ENCODE measurements around the gene SNAP47.
"Not testable (repeated sequence)": the region's sequence is repeated elsewhere in the genome, so short reads cannot be mapped to it uniquely, and the experiment has no call there.

Gene SNAP47

DNA sequence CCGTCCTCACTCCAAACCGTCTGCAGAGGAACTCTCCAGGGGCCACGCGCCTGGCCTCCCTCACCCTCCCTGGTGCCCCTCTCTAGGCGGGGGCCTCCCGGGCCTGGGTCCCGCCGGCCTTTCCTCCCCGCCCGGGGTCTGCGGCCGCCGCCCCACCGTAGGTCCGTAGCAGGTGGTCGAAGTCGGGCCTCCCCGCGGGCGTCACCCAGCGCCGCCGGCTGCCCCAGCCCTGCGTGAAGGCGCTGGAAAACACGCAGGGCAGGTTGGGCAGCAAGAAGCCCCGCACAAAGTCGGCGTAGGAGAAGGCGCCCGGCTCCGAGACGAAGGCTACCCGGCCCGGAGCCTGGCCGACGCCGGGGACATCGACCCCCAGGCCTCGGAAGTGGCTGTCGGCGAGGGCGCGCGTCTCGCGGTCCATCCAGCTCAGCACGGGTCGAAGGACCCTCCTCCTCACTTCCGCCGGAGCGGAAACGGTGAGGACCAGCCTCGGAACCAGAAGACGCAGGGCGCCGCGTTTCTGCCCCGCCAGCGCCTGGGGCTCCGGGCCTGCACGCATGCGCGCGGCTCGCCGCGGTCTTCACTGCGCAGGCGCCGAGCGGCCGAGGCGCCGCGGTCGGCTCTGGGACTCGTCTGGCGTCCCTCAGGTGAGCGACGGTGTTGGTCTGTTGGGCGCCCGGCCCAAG, at the start of gene SNAP47, which contains the start of gene JMJD4:
SNAP47 (plus strand) TSS at position 580 of the 683 bp plus-strand sequence. CDS start 12,302 bp downstream, outside the sequence.
JMJD4 (minus strand) TSS at position 447 of the 683 bp plus-strand sequence; CDS start at position 418, 29 bp downstream.
- peak; percentile 86 for DNase-seq (ENCODE audit: low read depth)

DNA sequence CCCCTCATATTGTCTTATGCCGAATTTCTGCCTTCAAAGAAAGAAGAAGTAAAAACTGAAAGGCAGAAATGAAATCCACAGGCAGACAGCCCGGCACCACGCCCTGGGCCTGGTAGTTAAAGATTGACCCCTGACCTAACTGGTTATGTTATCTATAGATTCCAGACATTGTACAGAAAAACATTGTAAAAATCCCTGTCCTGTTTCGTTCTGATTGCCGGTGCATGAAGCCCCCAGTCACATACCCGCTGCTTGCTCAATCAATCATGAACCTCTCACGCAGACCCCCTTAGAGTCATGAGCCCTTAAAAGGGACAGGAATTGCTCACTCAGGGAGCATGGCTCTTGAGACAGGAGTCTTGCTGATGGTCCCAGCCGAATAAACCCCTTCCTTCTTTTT, 49.4 kb upstream of the SNAP47 start:
- no peak for DNase-seq (ENCODE audit: low read depth)

DNA sequence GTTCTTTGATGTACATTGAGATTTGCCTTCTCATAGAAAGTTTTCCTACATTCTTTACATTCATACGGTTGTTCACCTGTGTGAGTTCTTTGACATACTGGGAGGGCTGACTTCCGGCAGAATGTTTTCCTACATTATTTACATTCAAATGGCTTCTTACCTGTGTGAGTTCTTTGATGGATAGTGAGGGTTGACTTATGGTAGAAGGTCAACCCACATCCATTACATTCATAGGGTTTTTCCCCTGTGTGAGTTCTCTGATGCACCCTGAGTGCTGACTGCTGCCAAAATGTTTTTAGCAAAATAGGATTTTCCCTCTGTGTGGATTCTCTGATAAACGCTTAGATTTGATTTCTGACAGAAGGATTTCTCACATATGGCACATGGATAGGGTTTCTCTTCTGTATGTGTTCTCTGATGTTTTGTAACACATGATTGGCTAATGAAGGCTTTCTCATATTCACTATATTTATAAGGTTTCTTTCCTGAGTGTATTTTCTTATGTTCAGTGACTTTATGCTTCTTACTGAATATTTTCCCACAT, 37.8 kb upstream of the SNAP47 start:
- no peak for DNase-seq (ENCODE audit: low read depth)

- not testable (repeated sequence) for DNase-seq (ENCODE audit: low read depth)
These were observed 33.6 kb upstream of the SNAP47 start for GRCh38 chr1:227701631-227702030.

DNA sequence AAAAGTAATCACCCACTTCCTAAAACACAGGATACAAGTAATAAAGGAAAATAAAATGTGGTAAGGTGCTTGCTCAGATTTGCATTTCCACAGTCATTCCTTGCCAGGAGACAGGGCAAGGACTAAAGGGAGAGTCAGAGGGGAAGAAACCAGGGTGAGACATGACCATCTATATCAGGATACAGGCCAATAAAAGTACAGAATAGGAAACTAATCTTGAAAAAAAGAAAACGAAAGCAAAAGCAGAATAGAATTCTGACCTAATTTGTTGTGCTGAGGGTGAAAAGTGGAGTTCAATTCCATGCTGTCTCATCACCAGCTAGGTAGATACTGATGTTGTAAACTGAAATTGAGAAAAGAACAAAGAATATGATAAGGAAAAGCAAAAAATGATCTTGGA, 27.4 kb upstream of the SNAP47 start:
- DNase-seq (ENCODE audit: low read depth), result no peak

- no peak for DNase-seq (ENCODE audit: low read depth)
These were observed 25.8 kb upstream of the SNAP47 start for GRCh38 chr1:227709451-227709850.

DNA sequence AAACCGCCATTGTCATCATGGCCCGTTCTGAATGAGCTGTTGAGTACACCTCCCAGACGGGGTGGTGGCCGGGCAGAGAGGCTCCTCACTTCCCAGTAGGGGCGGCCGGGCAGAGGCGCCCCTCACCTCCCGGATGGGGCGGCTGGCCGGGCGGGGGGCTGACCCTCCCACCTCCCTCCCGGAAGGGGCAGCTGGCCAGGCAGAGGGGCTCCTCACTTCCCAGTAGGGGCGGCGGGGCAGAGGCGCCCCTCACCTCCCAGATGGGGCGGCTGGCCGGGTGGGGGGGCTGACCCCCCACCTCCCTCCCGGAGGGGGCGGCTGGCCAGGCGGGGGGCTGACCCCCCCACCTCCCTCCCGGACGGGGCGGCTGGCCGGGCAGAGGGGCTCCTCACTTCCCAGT, 24.8 kb upstream of the SNAP47 start:
- not testable (repeated sequence) for DNase-seq (ENCODE audit: low read depth)

GRCh38 chr1:227712648-227713047, 22.6 kb upstream of the SNAP47 start:
- DNase-seq (ENCODE audit: low read depth), result no peak

- no peak for DNase-seq (ENCODE audit: low read depth)
These were observed 16.3 kb upstream of the SNAP47 start for GRCh38 chr1:227718932-227719331.

DNA sequence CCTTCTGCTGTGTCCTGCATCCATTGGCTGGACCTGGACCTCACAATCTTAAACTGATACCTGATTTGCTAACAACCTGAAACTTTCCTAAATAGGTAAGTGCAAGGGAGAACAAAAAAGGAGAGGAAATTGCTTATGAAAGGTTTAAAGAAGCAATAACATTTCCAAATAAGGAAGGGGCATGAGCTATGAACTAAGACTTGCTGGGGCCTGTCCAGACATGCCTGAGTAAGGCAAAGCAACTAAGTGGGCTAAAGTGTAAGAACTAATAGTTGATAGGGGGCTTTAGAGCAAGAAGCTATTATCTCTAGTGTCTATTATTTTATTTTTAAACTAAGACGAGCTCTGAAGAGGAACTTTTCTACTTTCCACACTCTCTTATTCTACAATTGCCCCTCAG, 11.8 kb upstream of the SNAP47 start:
- no peak for DNase-seq (ENCODE audit: low read depth)

DNA sequence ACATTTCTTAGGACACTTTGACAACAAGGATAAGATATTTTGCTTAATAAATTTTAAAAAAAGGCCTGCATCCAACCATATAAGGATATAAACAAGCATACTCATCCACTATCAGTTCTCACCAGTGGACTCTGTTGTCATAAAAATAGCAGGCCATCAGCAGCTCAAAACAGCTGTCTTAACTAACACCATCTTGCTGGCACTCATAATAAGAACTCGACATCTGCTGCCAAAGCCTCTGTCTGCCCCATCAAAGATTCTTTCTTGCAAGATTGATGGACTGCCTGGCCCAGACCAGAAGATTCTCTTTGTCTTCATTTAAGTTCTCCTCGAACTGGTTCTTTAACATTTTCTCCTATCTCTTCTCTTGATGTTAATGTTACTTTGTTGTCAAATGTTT, 10.2 kb upstream of the SNAP47 start:
- no peak for DNase-seq (ENCODE audit: low read depth)

- DNase-seq (ENCODE audit: low read depth), result no peak
These were observed 8.9 kb upstream of the SNAP47 start for GRCh38 chr1:227726318-227726717.

DNA sequence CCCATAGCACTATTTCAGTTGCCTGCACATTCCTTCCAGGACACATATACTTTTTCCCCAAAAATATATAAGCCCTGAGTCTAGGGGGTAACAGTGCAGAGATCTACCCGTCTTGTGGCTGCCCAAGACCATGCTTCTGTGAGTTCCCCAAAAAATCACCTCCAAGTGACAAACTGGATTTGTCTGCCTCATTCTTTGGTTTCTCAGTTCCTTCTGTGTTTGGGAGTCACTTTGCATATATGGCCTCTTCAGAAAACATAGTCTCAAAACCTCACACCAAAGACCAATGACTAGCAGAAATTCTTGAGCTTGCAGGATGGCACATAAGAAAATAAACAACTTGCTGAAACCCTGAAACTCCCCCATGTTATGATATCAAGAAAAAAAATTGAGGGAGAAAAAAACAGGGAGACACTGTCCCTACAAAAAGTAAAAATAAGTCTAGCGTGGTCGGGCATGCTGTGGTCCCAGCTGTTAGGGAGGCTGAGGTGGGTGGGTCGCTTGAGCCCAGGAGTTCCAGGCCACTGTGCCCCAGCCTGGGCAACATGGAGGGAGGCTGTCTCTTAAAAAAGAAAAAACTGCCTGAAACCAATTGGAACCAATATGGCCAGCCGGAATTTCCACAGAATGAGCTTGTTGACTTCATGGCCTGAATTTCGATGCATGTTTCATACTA, 8.2 kb upstream of the SNAP47 start:
- DNase-seq (ENCODE audit: low read depth), result no peak

- peak; percentile 41 for DNase-seq (ENCODE audit: low read depth)
These were observed 7.0 kb upstream of the SNAP47 start for GRCh38 chr1:227728059-227728891.

DNA sequence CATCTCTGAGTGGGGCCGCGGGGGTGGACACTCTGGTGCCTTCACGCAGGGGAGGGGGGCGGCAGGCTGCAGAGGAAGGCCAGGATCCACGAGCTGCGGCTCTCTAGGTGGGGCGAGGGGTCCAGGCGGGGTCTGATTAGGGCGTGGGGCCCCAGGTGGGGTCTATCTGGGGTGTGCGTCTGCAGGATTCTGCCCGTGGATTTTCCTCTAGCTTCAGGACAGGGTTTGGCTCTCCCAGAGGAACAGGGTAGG, 6.4 kb upstream of the SNAP47 start:
- DNase-seq (ENCODE audit: low read depth), result no peak

DNA sequence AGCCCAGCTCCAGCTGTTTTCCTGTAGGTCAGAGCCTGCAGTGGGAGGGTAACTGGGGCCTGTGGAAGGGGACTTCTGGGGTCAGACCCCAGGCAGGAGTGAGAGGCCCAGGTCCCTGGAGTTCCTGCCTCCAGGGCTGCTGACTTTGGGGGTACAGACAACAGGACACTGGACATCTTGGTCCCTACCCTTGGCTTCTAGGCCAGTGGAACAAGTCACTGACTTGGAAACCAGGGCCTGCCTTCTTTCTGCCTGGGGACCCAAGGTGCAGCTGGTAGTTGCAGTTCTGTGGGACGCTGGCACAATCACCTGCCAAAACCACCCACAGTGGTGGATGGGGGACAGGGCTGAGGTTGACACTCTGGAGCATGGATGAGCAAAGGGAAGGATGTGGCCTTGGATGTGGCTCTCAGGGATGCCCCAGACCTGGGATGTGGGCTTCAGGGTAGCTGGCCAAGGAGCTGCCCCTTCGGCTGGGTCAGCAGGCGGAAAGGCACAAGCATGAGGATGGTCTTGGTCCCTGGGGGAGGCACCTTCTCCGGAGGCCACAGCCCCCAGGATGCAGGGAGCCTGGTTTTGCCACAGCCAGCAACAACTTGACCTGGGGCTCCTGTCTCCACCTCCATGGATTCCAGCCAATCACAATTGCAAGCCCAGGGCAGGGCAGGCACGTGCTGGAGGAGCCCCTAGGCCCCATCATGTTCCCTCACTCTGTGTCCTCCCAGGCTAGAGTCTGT, 5.9 kb upstream of the SNAP47 start:
- no peak for DNase-seq (ENCODE audit: low read depth)

DNA sequence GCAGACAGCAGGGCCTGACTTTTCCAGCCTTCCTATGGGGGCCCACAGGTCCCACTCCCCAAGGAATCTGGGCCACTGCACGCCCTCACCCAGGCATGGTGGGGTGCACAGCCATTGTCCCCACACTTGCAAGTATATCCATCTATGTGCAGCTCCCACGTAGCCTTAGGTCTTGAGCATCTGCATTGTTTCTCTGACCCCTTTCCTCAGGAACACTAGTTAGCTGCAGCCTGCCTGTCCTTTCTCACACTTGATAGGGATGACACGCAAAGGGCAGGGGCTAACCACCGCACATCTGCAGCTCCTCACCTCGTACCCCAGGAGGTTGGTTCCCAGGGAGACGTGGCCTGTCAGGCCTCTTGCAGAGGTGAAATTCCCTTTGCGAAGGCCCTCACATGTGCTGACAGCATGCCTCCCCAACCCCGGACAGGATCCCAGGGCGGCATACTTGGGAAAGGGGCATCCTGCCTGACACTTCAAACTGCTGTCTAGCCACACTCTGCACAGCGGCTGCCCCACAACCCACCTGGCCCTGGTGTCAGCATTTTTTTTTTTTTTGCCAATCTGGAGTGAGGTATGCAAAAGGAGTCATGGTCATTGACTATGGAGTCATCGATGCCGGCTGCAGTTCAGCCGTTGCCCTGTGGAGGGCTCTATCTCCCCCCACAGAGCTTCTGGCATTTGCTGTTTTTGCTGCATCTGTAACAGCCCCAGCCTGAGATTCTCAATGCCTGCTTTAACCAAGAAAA, 5.2 kb upstream of the SNAP47 start:
- DNase-seq (ENCODE audit: low read depth), result no peak

DNA sequence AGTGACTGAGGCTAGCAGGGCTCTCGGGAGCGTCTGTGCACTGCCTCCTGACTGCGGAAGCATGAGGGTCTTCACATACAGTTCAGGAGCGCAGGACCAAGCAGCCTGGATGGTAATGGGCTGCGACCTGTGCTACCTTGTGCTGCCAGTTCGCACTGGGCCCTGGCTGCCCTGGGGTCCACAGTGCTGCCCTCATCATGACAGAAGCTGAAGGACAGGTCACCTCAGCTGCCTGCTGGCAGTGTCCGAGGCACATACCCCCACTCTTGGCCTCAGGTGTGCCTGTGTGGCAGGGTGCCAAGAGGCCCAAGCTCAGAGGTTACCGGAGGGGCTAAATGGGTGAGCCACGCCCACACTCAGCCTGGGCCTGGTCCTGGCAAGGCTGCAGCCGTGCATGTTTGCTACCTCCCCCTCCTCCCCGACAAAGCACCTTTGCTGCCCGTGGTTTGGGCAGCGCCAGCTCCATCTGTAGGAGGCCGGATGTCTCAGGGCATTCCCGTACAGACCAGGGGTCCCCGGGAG, 4.5 kb upstream of the SNAP47 start:
- no peak for DNase-seq (ENCODE audit: low read depth)

DNA sequence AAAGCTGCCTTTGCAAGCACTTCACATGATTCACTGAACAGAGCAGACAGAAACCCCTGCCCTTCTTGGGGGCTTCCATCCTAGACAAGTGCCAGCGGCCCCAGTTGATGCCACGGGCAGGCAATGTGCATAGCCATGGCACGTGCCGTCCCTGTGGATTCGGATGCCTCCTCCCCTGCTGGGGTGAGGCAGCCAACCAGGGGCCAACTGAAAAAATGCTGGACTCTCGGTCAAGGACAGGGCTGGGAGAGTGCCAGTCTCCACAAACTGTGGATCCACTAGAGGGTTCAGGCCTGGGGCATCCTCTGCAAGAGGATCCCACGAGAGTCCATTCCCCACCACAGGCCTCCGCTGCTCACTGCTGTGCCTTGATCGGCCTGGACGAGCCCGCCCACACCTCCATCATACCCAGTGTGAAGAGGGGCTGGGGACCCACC, 4.0 kb upstream of the SNAP47 start:
- DNase-seq (ENCODE audit: low read depth), result no peak

GRCh38 chr1:227731696-227732585, 3.3 kb upstream of the SNAP47 start:
- no peak for DNase-seq (ENCODE audit: low read depth)

All from stimulated activated CD8-positive, alpha-beta memory T cell treated with anti-CD3 and anti-CD28 coated beads, Interleukin-12 subunit alpha, Interleukin-12 subunit beta, amount 100 ng/mL, for 1 hour (primary cell).